Neural cell (in vitro differentiated cells): Measurements from ENCODE around the gene CACNA1D. TPM values are rescaled to one million over a fixed set of nuclear protein-coding genes. Genes with fewer than 3 reads are reported as not detected.

Source experiments
- H2AFZ ChIP-seq: fragments of 200-600, 300-800 bp; sonication (generic), shearing (Covaris generic); 2 replicates; pipeline ENCODE4 v1.6.0; 2014; ENCODE audit warnings: low read depth, mild to moderate bottlenecking, antibody characterized with exemption, low read length, moderate library complexity
- H3F3A ChIP-seq: fragments of 200-600 bp; shearing (Covaris generic); 2 replicates; pipeline ENCODE4 v1.6.1; 2016; ENCODE audit warnings: mild to moderate bottlenecking, moderate library complexity, mixed read lengths, antibody characterized with exemption, low read length; ENCODE audit not compliant: insufficient read depth, poor library complexity, severe bottlenecking
- H3K27ac ChIP-seq: fragments of 200-600, 300-800 bp; sonication (generic), shearing (Covaris generic); 2 replicates; pipeline ENCODE4 v1.5.1; 2014; ENCODE audit warnings: mild to moderate bottlenecking, low read length, moderate library complexity
- H3K27me3 ChIP-seq: fragments of 300-800, 200-600 bp; sonication (generic), shearing (Covaris generic); 2 replicates; pipeline ENCODE4 v1.6.0; 2014; ENCODE audit warnings: mild to moderate bottlenecking, low read depth, low read length, moderate library complexity; ENCODE audit not compliant: insufficient read depth
- H3K36me3 ChIP-seq: fragments of 300-800, 200-600 bp; sonication (generic), shearing (Covaris generic); 2 replicates; pipeline ENCODE4 v1.5.1; 2014; ENCODE audit warnings: mild to moderate bottlenecking, antibody characterized with exemption, low read length, moderate library complexity; ENCODE audit not compliant: insufficient read depth
- H3K4me2 ChIP-seq: fragments of 300-800, 200-600 bp; sonication (generic), shearing (Covaris generic); 2 replicates; pipeline ENCODE4 v1.6.0; 2014; ENCODE audit warnings: mild to moderate bottlenecking, low read length
- H3K4me3 ChIP-seq: fragments of 300-800, 200-600 bp; sonication (generic), shearing (Covaris generic); 2 replicates; pipeline ENCODE4 v1.5.1; 2014; ENCODE audit warnings: mild to moderate bottlenecking, low read length, moderate library complexity
- H3K79me2 ChIP-seq: fragments of 200-600 bp; shearing (Covaris generic); replicated peaks from 2 replicates; pipeline ENCODE4 v1.6.0; 2014; ENCODE audit warnings: mild to moderate bottlenecking, low read length, moderate library complexity; ENCODE audit not compliant: insufficient read depth
- H3K9ac ChIP-seq: fragments of 300-800, 200-600 bp; sonication (generic), shearing (Covaris generic); 2 replicates; pipeline ENCODE4 v1.6.1; 2016; ENCODE audit warnings: mild to moderate bottlenecking, low read length, mixed read lengths
- H3K9me2 ChIP-seq: fragments of 200-600 bp; shearing (Covaris generic); 2 replicates; pipeline ENCODE4 v1.6.1; 2016; ENCODE audit warnings: mild to moderate bottlenecking, low read length, mixed read lengths; ENCODE audit not compliant: insufficient read depth
- H3K9me3 ChIP-seq: fragments of 200-600, 300-800 bp; sonication (generic), shearing (Covaris generic); 2 replicates; pipeline ENCODE4 v1.6.1; 2016; ENCODE audit warnings: mild to moderate bottlenecking, mixed run types, low read length, moderate library complexity, mixed read lengths
- H4K20me1 ChIP-seq: fragments of 200-600 bp; shearing (Covaris generic); 2 replicates; pipeline ENCODE4 v1.6.1; 2016; ENCODE audit warnings: mild to moderate bottlenecking, mixed run types; ENCODE audit not compliant: insufficient read depth
- EP300 ChIP-seq: fragments of 450-650 bp; conservative IDR thresholded peaks from 2 replicates; pipeline ENCODE4 v1.6.1; 2014; ENCODE audit warnings: antibody characterized with exemption, mild to moderate bottlenecking, moderate library complexity; ENCODE audit not compliant: poor library complexity, severe bottlenecking
- EZH2 ChIP-seq: fragments of 200-600, 300-800 bp; shearing (Covaris generic), sonication (generic); IDR thresholded peaks from 2 replicates; pipeline ENCODE4 v1.6.1; 2014; ENCODE audit warnings: antibody characterized with exemption, low read length, borderline replicate concordance, mild to moderate bottlenecking; ENCODE audit not compliant: insufficient read depth, poor library complexity, severe bottlenecking
- MXI1 ChIP-seq: fragments of 450-650 bp; conservative IDR thresholded peaks from 2 replicates; pipeline ENCODE4 v1.6.1; 2014; ENCODE audit warnings: antibody characterized with exemption, mild to moderate bottlenecking; ENCODE audit not compliant: poor library complexity, severe bottlenecking
- POLR2AphosphoS5 ChIP-seq: IDR thresholded peaks from 2 replicates; pipeline ENCODE4 v1.6.1; 2012
- RAD21 ChIP-seq: fragments of 450-650 bp; conservative IDR thresholded peaks from 2 replicates; pipeline ENCODE4 v1.6.1; 2014; ENCODE audit warnings: antibody characterized with exemption, mild to moderate bottlenecking, moderate library complexity
- REST ChIP-seq: IDR thresholded peaks from 2 replicates; pipeline ENCODE4 v1.6.1; 2012; ENCODE audit warnings: borderline replicate concordance
- SMC3 ChIP-seq: fragments of 450-650 bp; conservative IDR thresholded peaks from 2 replicates; pipeline ENCODE4 v1.6.1; 2014; ENCODE audit warnings: antibody characterized with exemption, mild to moderate bottlenecking, moderate library complexity; ENCODE audit not compliant: poor library complexity
- TAF1 ChIP-seq: IDR thresholded peaks from 2 replicates; pipeline ENCODE4 v1.6.1; 2012; ENCODE audit warnings: low read depth
- polyA plus RNA-seq: library from polyadenylated mRNA; depleted of rRNA; stranded (reverse); fragments of >200 nt; gene quantifications from 2 replicates; pipeline ENCODE4 v1.2.3, GENCODE V29; 2014
- TF ChIP-seq, protein P1 (sequence below): fragments of 450-650 bp; IDR thresholded peaks from 2 replicates; pipeline ENCODE4 v1.5.1; 2014; ENCODE audit warnings: antibody characterized with exemption, mild to moderate bottlenecking, moderate library complexity; ENCODE audit not compliant: poor library complexity, severe bottlenecking

The CACNA1D gene
- polyA plus RNA-seq, 1 donor from 2014 or later, result 22.5 TPM

GRCh38 chr3:53626876-53627275 is 132.5 kb downstream of the CACNA1D start:
- no peaks in the 10 kb centered on the region for H3K79me2 ChIP-seq
- peaks cover under 1% of the 10 kb centered on the region for H3K9me3 ChIP-seq
- no peaks in the 10 kb centered on the region for H3K27me3 ChIP-seq
- no peak overlapping the region for H2AFZ ChIP-seq
- no peaks in the 10 kb centered on the region for H4K20me1 ChIP-seq
- H3K9ac ChIP-seq, result no peak overlapping the region
- H3K4me3 ChIP-seq, result no peak overlapping the region
- no peak overlapping the region for H3K27ac ChIP-seq
- H3F3A ChIP-seq, result no peaks in the 10 kb centered on the region
- TF ChIP-seq EP300, result no peak
- no peak for TF ChIP-seq SMC3
- no peak for TF ChIP-seq TAF1
- no peak for TF ChIP-seq REST
- no peak for TF ChIP-seq RAD21
- TF ChIP-seq POLR2AphosphoS5, result no peak
- TF ChIP-seq MXI1, result no peak
- TF ChIP-seq, protein P1, sequence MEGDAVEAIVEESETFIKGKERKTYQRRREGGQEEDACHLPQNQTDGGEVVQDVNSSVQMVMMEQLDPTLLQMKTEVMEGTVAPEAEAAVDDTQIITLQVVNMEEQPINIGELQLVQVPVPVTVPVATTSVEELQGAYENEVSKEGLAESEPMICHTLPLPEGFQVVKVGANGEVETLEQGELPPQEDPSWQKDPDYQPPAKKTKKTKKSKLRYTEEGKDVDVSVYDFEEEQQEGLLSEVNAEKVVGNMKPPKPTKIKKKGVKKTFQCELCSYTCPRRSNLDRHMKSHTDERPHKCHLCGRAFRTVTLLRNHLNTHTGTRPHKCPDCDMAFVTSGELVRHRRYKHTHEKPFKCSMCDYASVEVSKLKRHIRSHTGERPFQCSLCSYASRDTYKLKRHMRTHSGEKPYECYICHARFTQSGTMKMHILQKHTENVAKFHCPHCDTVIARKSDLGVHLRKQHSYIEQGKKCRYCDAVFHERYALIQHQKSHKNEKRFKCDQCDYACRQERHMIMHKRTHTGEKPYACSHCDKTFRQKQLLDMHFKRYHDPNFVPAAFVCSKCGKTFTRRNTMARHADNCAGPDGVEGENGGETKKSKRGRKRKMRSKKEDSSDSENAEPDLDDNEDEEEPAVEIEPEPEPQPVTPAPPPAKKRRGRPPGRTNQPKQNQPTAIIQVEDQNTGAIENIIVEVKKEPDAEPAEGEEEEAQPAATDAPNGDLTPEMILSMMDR, result no peak
- TF ChIP-seq EZH2, result no peak
- no peaks in the 10 kb centered on the region for H3K9me2 ChIP-seq
- H3K4me2 ChIP-seq, result no peak overlapping the region
- no peaks in the 10 kb centered on the region for H3K36me3 ChIP-seq

GRCh38 chr3:53628536-53629401 is 134.4 kb downstream of the CACNA1D start:
- Histone ChIP-seq H3K27ac (no peak overlapping the region), H3K79me2 (no peaks in the 10 kb centered on the region), H2AFZ (no peak overlapping the region), H3K36me3 (no peaks in the 10 kb centered on the region), H3K9me3 (peaks cover 3% of the 10 kb centered on the region), H3F3A (no peaks in the 10 kb centered on the region), H4K20me1 (no peaks in the 10 kb centered on the region), H3K9ac (no peak overlapping the region), H3K9me2 (no peaks in the 10 kb centered on the region), H3K4me3 (no peak overlapping the region), H3K4me2 (no peak overlapping the region), H3K27me3 (no peaks in the 10 kb centered on the region)
- TF ChIP-seq EZH2, result no peak
- no peak for TF ChIP-seq REST
